H9 (cell line): ENCODE measurements around the gene MBP. TPM values are rescaled to one million over a fixed set of nuclear protein-coding genes. Genes with fewer than 3 reads are reported as not detected.

Source experiments
- DNase-seq: peaks from one replicate; pipeline ENCODE4 v3.0.0-alpha.2; 2017
- H2AFZ ChIP-seq: one replicate; pipeline ENCODE4 v1.6.1; 2013; ENCODE audit warnings: mild to moderate bottlenecking, low read length, control low read depth, moderate library complexity
- H2AK5ac ChIP-seq: 2 replicates; pipeline ENCODE4 v1.6.1; 2013; ENCODE audit warnings: low read length, control low read depth, mixed read lengths; ENCODE audit not compliant: insufficient read length
- H2BK120ac ChIP-seq: one replicate; pipeline ENCODE4 v1.6.1; 2013; ENCODE audit warnings: low read depth, mild to moderate bottlenecking, low read length, control low read depth, inconsistent platforms; ENCODE audit not compliant: poor library complexity, severe bottlenecking
- H2BK12ac ChIP-seq: 2 replicates; pipeline ENCODE4 v1.6.1; 2013; ENCODE audit warnings: low read length, control low read depth, mixed read lengths, low read depth; ENCODE audit not compliant: insufficient read length
- H2BK15ac ChIP-seq: 2 replicates; pipeline ENCODE4 v1.6.1; 2013; ENCODE audit warnings: low read depth, low read length, control low read depth
- H2BK20ac ChIP-seq: one replicate; pipeline ENCODE4 v1.6.1; 2013; ENCODE audit warnings: low read depth, mild to moderate bottlenecking, low read length, control low read depth, inconsistent platforms; ENCODE audit not compliant: poor library complexity, severe bottlenecking
- H2BK5ac ChIP-seq: 2 replicates; pipeline ENCODE4 v1.6.1; 2013; ENCODE audit warnings: low read length, control low read depth, mixed read lengths; ENCODE audit not compliant: insufficient read length
- H3K14ac ChIP-seq: 2 replicates; pipeline ENCODE4 v1.6.1; 2013; ENCODE audit warnings: low read length, control low read depth; ENCODE audit not compliant: insufficient read depth
- H3K18ac ChIP-seq: 2 replicates; pipeline ENCODE4 v1.6.1; 2013; ENCODE audit warnings: low read depth, mild to moderate bottlenecking, mixed read lengths, low read length, control low read depth; ENCODE audit not compliant: insufficient read length
- H3K23ac ChIP-seq: 2 replicates; pipeline ENCODE4 v1.6.1; 2013; ENCODE audit warnings: low read length, control low read depth, mixed read lengths, low read depth; ENCODE audit not compliant: insufficient read length
- H3K23me2 ChIP-seq: 2 replicates; pipeline ENCODE4 v1.6.1; 2013; ENCODE audit warnings: low read depth, mild to moderate bottlenecking, mixed read lengths, low read length, control low read depth; ENCODE audit not compliant: insufficient read length, poor library complexity, severe bottlenecking
- H3K27ac ChIP-seq: 2 replicates; pipeline ENCODE4 v1.5.1; 2013; ENCODE audit warnings: low read length, control low read depth, mixed read lengths, low read depth; ENCODE audit not compliant: insufficient read length
- H3K27me3 ChIP-seq: 2 replicates; pipeline ENCODE4 v1.6.1; 2013; ENCODE audit warnings: low read length, control low read depth, inconsistent platforms; ENCODE audit not compliant: insufficient read depth
- H3K4ac ChIP-seq: 2 replicates; pipeline ENCODE4 v1.6.1; 2013; ENCODE audit warnings: low read depth, mild to moderate bottlenecking, control low read depth, inconsistent platforms, low read length, moderate library complexity
- H3K4me1 ChIP-seq: 2 replicates; pipeline ENCODE4 v1.6.1; 2013; ENCODE audit warnings: low read length, control low read depth, inconsistent platforms; ENCODE audit not compliant: insufficient read depth
- H3K4me2 ChIP-seq: 2 replicates; pipeline ENCODE4 v1.6.1; 2013; ENCODE audit warnings: low read length, control low read depth, mixed read lengths; ENCODE audit not compliant: insufficient read length, insufficient read depth
- H3K56ac ChIP-seq: 2 replicates; pipeline ENCODE4 v1.6.1; 2013; ENCODE audit warnings: low read depth, mild to moderate bottlenecking, mixed read lengths, low read length, control low read depth; ENCODE audit not compliant: insufficient read length
- H3K79me1 ChIP-seq: 2 replicates; pipeline ENCODE4 v1.6.1; 2013; ENCODE audit warnings: low read depth, mild to moderate bottlenecking, moderate library complexity, low read length, control low read depth, inconsistent platforms; ENCODE audit not compliant: insufficient read depth, poor library complexity, severe bottlenecking
- H3K79me2 ChIP-seq: 2 replicates; pipeline ENCODE4 v1.6.1; 2013; ENCODE audit warnings: low read length, control low read depth, inconsistent platforms; ENCODE audit not compliant: insufficient read depth
- H3K9ac ChIP-seq: 2 replicates; pipeline ENCODE4 v1.6.1; 2013; ENCODE audit warnings: low read length, control low read depth, mixed read lengths; ENCODE audit not compliant: insufficient read length; ENCODE audit errors: extremely low read depth
- H3K9me3 ChIP-seq: one replicate; pipeline ENCODE4 v1.6.1; 2013; ENCODE audit warnings: low read depth, low read length, inconsistent platforms; ENCODE audit not compliant: control insufficient read depth
- H3T11ph ChIP-seq: one replicate; pipeline ENCODE4 v1.6.1; 2013; ENCODE audit warnings: mild to moderate bottlenecking, low read length, control low read depth, inconsistent platforms
- H4K20me1 ChIP-seq: one replicate; pipeline ENCODE4 v1.6.1; 2013; ENCODE audit not compliant: control insufficient read depth, insufficient read length, insufficient read depth
- H4K5ac ChIP-seq: 2 replicates; pipeline ENCODE4 v1.6.1; 2013; ENCODE audit warnings: low read depth, mild to moderate bottlenecking, mixed read lengths, low read length, control low read depth; ENCODE audit not compliant: insufficient read length
- H4K8ac ChIP-seq: replicated peaks from 2 replicates; pipeline ENCODE4 v1.6.1; 2013; ENCODE audit warnings: low read length, control low read depth, mixed read lengths, low read depth; ENCODE audit not compliant: insufficient read length
- H4K91ac ChIP-seq: 2 replicates; pipeline ENCODE4 v1.6.1; 2013; ENCODE audit warnings: low read depth, mild to moderate bottlenecking, moderate library complexity, mixed read lengths, low read length, control low read depth; ENCODE audit not compliant: insufficient read length
- H3K27ac Mint-ChIP-seq, 3 experiments: 2 replicates in 2 of 3; 3 replicates in 1 of 3; pipeline ENCODE4 v1.8.0; 2020 to 2021; ENCODE audit warnings: mixed read lengths in 3 of 3, mild to moderate bottlenecking in 1 of 3, moderate library complexity in 1 of 3
- H3K27me3 Mint-ChIP-seq: 2 replicates; pipeline ENCODE4 v1.8.0; 2021; ENCODE audit warnings: low read depth, mild to moderate bottlenecking, moderate library complexity, mixed read lengths
- H3K36me3 Mint-ChIP-seq, 3 experiments: 2 replicates in 2 of 3; 3 replicates in 1 of 3; pipeline ENCODE4 v1.8.0; 2020 to 2021; ENCODE audit warnings: low read depth in 3 of 3, mixed read lengths in 3 of 3; ENCODE audit not compliant: insufficient read depth in 1 of 3
- H3K4me1 Mint-ChIP-seq, 2 experiments: 2 replicates each; pipeline ENCODE4 v1.8.0; 2020; ENCODE audit warnings: mixed read lengths in 2 of 2
- H3K4me3 Mint-ChIP-seq, 2 experiments: 2 replicates in 1 of 2; 3 replicates in 1 of 2; pipeline ENCODE4 v1.8.0; 2020 to 2021; ENCODE audit warnings: mild to moderate bottlenecking in 2 of 2, mixed read lengths in 2 of 2, moderate library complexity in 1 of 2
- H3K9me3 Mint-ChIP-seq, 2 experiments: 2 replicates in 1 of 2; 3 replicates in 1 of 2; pipeline ENCODE4 v1.8.0; 2020; ENCODE audit warnings: mild to moderate bottlenecking in 2 of 2, mixed read lengths in 2 of 2, moderate library complexity in 1 of 2
- CTCF ChIP-seq: fragments of 200-600 bp; sonication (generic); conservative IDR thresholded peaks from 3 replicates; pipeline ENCODE4 v1.8.0; 2021; ENCODE audit warnings: antibody characterized with exemption, mild to moderate bottlenecking
- WGBS: extraction: QIAGEN DNeasy Blood & Tissue Kit; methylation state at CpG from one replicate; pipeline ENCODE4 v1.1.7; 2013; ENCODE audit warnings: missing lambda C conversion rate, low lambda C conversion rate, mixed read lengths; ENCODE audit not compliant: insufficient read length; ENCODE audit errors: extremely low coverage; 5-methylcytosine and 5-hydroxymethylcytosine counted together
- total RNA-seq: library from RNA; stranded (reverse); gene quantifications from 2 replicates; pipeline ENCODE4 v1.2.1, GENCODE V29; 2021

The MBP gene
- total RNA-seq, 1 experiment from 2014 or later, result 8.6 TPM

- Histone ChIP-seq H3T11ph (no peak overlapping the region), H3K23ac (no peak overlapping the region), H3K14ac (no peak overlapping the region; the same call in 1 of the 2 replicates), H3K4me2 (no peak overlapping the region), H2BK20ac (no peak overlapping the region), H2AK5ac (no peak overlapping the region), H3K9ac (no peak overlapping the region), H4K20me1 (no peaks in the 10 kb centered on the region), H3K18ac (no peak overlapping the region), H4K8ac (no peak overlapping the region), H3K4ac (no peak overlapping the region), H4K5ac (no peak overlapping the region), H2BK120ac (no peak overlapping the region), H4K91ac (no peak overlapping the region), H3K79me1 (no peaks in the 10 kb centered on the region), H3K79me2 (no peaks in the 10 kb centered on the region), H3K27ac (no peak overlapping the region), H2AFZ (no peak overlapping the region), H3K23me2 (no peaks in the 10 kb centered on the region), H2BK5ac (no peak overlapping the region), H3K9me3 (peaks cover 10% of the 10 kb centered on the region), H3K56ac (no peak overlapping the region), H3K27me3 (no peaks in the 10 kb centered on the region), H2BK12ac (no peak overlapping the region), H3K4me1 (no peaks in the 10 kb centered on the region), H2BK15ac (no peak overlapping the region)
- Mint-ChIP-seq H3K36me3 (peaks cover 21 to 32% (median 24%) of the 10 kb centered on the region in 3 experiments), H3K4me1 (no peaks in the 10 kb centered on the region), H3K27me3 (peaks cover 5% of the 10 kb centered on the region), H3K4me3 (no peak overlapping the region), H3K9me3 (peaks cover 34 to 36% of the 10 kb centered on the region in 2 experiments), H3K27ac (no peak overlapping the region)
- DNase-seq, result peak; percentile 11
- WGBS, result no CpG with 5 or more reads among the region's 11 CpGs
- TF ChIP-seq CTCF, result no peak
Observed at GRCh38 chr18:77145364-77145901, 12.8 kb upstream of the MBP start.
